A673 (cell line): ENCODE data around the gene CAMK2N2. TPM values are rescaled to one million over a fixed set of nuclear protein-coding genes. Genes with fewer than 3 reads are reported as not detected.
"Not testable (repeated sequence)": the region's sequence is repeated elsewhere in the genome, so short reads cannot be mapped to it uniquely, and the experiment has no call there.

Experiments
- BruUV-seq: library from RNA; stranded (reverse); fragments of 400-500 nt; replicated peaks from 2 replicates; lab custom pipeline; 2021; lab: Mats Ljungman, UMichigan
- CTCF ChIA-PET: fragments of 300-600 bp; sonication (Branson Sonifier 250); formaldehyde crosslinking; loops from one replicate; lab custom pipeline; 2022; ENCODE audit warnings: antibody characterized with exemption; lab: Charles Lee
- POLR2A ChIA-PET: fragments of 300-600 bp; sonication (Branson Sonifier 250); formaldehyde crosslinking; loops from one replicate; lab custom pipeline; 2022; ENCODE audit warnings: antibody characterized with exemption; ENCODE audit not compliant: low non-redundant PET; lab: Charles Lee
- DNase-seq: peaks from one replicate; pipeline ENCODE4 v3.0.0-alpha.2; 2015; ENCODE audit warnings: low spot score
- H3K27ac ChIP-seq: fragments of 200-600 bp; sonication (generic); 2 replicates; pipeline ENCODE4 v1.5.1; 2016; ENCODE audit warnings: mixed run types, low read depth, mild to moderate bottlenecking, mixed read lengths, antibody characterized with exemption, low read length; ENCODE audit not compliant: poor library complexity, severe bottlenecking
- H3K27me3 ChIP-seq: fragments of 200-600 bp; sonication (generic); replicated peaks from 2 replicates; pipeline ENCODE4 v1.6.1; 2017; ENCODE audit warnings: mixed run types, low read depth, mild to moderate bottlenecking, mixed read lengths, antibody characterized with exemption, low read length; ENCODE audit not compliant: insufficient read depth, poor library complexity
- H3K36me3 ChIP-seq: fragments of 200-600 bp; sonication (generic); 2 replicates; pipeline ENCODE4 v1.6.1; 2016; ENCODE audit warnings: mixed run types, mild to moderate bottlenecking, mixed read lengths, antibody characterized with exemption, low read length; ENCODE audit not compliant: insufficient read depth, poor library complexity, severe bottlenecking
- H3K4me1 ChIP-seq: fragments of 200-600 bp; sonication (generic); 2 replicates; pipeline ENCODE4 v1.6.1; 2017; ENCODE audit warnings: mixed run types, mild to moderate bottlenecking, mixed read lengths, antibody characterized with exemption, low read length; ENCODE audit not compliant: insufficient read depth, poor library complexity, severe bottlenecking
- H3K4me3 ChIP-seq: fragments of 200-600 bp; sonication (generic); 2 replicates; pipeline ENCODE4 v1.5.1; 2016; ENCODE audit warnings: low read depth, mixed run types, mild to moderate bottlenecking, mixed read lengths, low read length; ENCODE audit not compliant: poor library complexity, severe bottlenecking
- H3K9me3 ChIP-seq: fragments of 200-600 bp; sonication (generic); 2 replicates; pipeline ENCODE4 v1.6.1; 2016; ENCODE audit warnings: mixed run types, low read depth, mild to moderate bottlenecking, mixed read lengths, antibody characterized with exemption, low read length; ENCODE audit not compliant: poor library complexity, severe bottlenecking
- EZH2 ChIP-seq: fragments of 200-600 bp; sonication (generic); IDR thresholded peaks from 2 replicates; pipeline ENCODE4 v1.6.1; 2017; ENCODE audit warnings: borderline replicate concordance, low read depth, mild to moderate bottlenecking, mixed read lengths, antibody characterized with exemption, low read length; ENCODE audit not compliant: poor library complexity, severe bottlenecking
- intact Hi-C: fragments of 100-400 bp; cut with micrococcal nuclease; formaldehyde crosslinking; loops from one replicate; pipeline ENCODE4 v1.10.0; 2022; ENCODE audit not compliant: unreplicated experiment
- total RNA-seq: library from RNA; stranded (reverse); gene quantifications from 2 replicates; pipeline ENCODE4 v1.2.3, GENCODE V29; 2021
- TF ChIP-seq, protein P1 (sequence below): fragments of 300-800, 200-600 bp; sonication (generic); conservative IDR thresholded peaks from 2 replicates; pipeline ENCODE4 v1.5.1; 2017; ENCODE audit warnings: low read depth, mild to moderate bottlenecking, antibody characterized with exemption, low read length, moderate library complexity, mixed read lengths

Gene CAMK2N2
- total RNA-seq, 1 experiment from 2014 or later: 1.3 TPM

GRCh38 chr3:184275961-184276910, 14.9 kb upstream of the CAMK2N2 start, which contains the start of gene ECE2:
Gene ECE2, plus strand, starts transcription at chr3:184276022. Its CDS starts 132 bp downstream, at chr3:184276154.
- Histone ChIP-seq H3K27me3 (peaks cover 24% of the 10 kb centered on the region), H3K4me3 (no peak within 1 kb of the TSS)
- no peak for DNase-seq

DNA sequence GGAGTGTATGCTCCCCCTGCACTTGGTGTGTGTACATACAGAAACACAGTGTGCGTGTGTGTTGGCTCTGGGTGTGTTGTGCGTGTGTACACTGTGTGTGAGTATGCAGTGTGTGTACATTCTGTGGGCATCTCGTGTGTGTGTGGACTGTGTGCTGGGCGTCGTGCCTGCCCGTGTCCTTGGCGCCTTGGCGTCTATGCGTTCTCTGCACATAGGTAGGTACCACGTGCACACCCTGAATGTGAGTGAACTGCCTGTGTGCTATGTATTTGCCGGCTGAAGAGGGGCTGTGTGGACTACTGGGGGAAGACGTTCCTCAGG, 14.0 kb upstream of the CAMK2N2 start:
- CTCF ChIA-PET: no interaction called here

More at GRCh38 chr3:184275961-184276910, 14.9 kb upstream of the CAMK2N2 start, which contains the start of gene ECE2:
- H3K4me1 ChIP-seq: no peaks in the 10 kb centered on the region
- BruUV-seq: no TSS peak
- CTCF ChIA-PET: no interaction called here
- no peaks in the 10 kb centered on the region for H3K9me3 ChIP-seq
- no peak for TF ChIP-seq EZH2
- TF ChIP-seq, protein P1, sequence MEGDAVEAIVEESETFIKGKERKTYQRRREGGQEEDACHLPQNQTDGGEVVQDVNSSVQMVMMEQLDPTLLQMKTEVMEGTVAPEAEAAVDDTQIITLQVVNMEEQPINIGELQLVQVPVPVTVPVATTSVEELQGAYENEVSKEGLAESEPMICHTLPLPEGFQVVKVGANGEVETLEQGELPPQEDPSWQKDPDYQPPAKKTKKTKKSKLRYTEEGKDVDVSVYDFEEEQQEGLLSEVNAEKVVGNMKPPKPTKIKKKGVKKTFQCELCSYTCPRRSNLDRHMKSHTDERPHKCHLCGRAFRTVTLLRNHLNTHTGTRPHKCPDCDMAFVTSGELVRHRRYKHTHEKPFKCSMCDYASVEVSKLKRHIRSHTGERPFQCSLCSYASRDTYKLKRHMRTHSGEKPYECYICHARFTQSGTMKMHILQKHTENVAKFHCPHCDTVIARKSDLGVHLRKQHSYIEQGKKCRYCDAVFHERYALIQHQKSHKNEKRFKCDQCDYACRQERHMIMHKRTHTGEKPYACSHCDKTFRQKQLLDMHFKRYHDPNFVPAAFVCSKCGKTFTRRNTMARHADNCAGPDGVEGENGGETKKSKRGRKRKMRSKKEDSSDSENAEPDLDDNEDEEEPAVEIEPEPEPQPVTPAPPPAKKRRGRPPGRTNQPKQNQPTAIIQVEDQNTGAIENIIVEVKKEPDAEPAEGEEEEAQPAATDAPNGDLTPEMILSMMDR: no peak
- H3K36me3 ChIP-seq: no peaks in the 10 kb centered on the region
- H3K27ac ChIP-seq: no peak within 1 kb of the TSS
- intact Hi-C loops: no loop called here
- POLR2A ChIA-PET: no interaction called here

GRCh38 chr3:184272269-184272668, 10.9 kb upstream of the CAMK2N2 start:
- POLR2A ChIA-PET: no interaction called here
- Histone ChIP-seq H3K4me1 (no peaks in the 10 kb centered on the region), H3K36me3 (no peaks in the 10 kb centered on the region), H3K27me3 (peaks cover 24% of the 10 kb centered on the region), H3K27ac (no peak overlapping the region), H3K9me3 (no peaks in the 10 kb centered on the region), H3K4me3 (no peak overlapping the region)
- DNase-seq: no peak
- intact Hi-C loops: no loop called here
- CTCF ChIA-PET: interaction anchor here (0.6 kb wide), 1 partner anchor 388 kb away, joined by 8 read pairs; no protein-coding TSS in a partner anchor
- TF ChIP-seq, protein P1: no peak
- no peak for TF ChIP-seq EZH2
- BruUV-seq: no TSS peak

More for the DNA sequence above, 14.0 kb upstream of the CAMK2N2 start:
- BruUV-seq: no TSS peak
- DNase-seq: no peak
- Histone ChIP-seq H3K27ac (no peak overlapping the region), H3K36me3 (no peaks in the 10 kb centered on the region), H3K9me3 (no peaks in the 10 kb centered on the region), H3K4me3 (no peak overlapping the region), H3K4me1 (no peaks in the 10 kb centered on the region), H3K27me3 (peaks cover 24% of the 10 kb centered on the region)
- intact Hi-C loops: no loop called here
- TF ChIP-seq EZH2: no peak
- TF ChIP-seq, protein P1: no peak
- POLR2A ChIA-PET: no interaction called here

GRCh38 chr3:184267249-184267648, 5.9 kb upstream of the CAMK2N2 start:
- H3K27me3 ChIP-seq: peaks cover 11% of the 10 kb centered on the region
- DNase-seq, BruUV-seq, H3K27ac ChIP-seq, POLR2A ChIA-PET, H3K4me3 ChIP-seq, H3K9me3 ChIP-seq, H3K4me1 ChIP-seq, CTCF ChIA-PET, intact Hi-C loops, H3K36me3 ChIP-seq: not testable (repeated sequence)
